ENCODE results near the gene ZNF446.
A peak's percentile ranks its signal among the peaks of the same experiment; 100 is the strongest.
"Not testable (repeated sequence)": the region's sequence is repeated elsewhere in the genome, so short reads cannot be mapped to it uniquely, and the experiment has no call there.

The ZNF446 gene

GRCh38 chr19:58475714-58476497, at the start of gene ZNF446:
Gene ZNF446 (plus strand): TSS chr19:58476352. CDS start chr19:58477219, 867 bp downstream.
- DNase-seq = peak; percentile 91 to 96 (median 95)

DNA sequence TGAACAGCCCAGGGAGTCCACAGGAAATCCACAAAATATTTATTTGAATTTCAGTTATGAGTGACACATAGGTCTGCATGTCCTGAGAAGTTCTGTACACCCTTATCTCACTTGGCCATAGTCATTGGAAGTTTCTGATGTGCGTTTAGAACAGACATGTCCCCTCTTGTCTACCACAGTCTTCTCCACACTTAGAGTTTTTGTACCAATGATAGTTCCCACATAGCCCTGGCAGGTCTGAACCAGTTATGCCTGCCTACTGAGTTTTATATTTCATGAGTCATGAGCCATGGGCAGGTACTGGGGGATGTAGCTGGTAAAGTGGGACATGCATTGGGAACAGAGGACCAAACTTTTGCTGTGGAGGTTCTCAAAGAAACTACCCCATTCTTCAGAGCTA, 47.5 kb upstream of the ZNF446 start:
- DNase-seq = no peak

GRCh38 chr19:58429745-58430144, 46.4 kb upstream of the ZNF446 start:
- DNase-seq = no peak

GRCh38 chr19:58434217-58434616, 41.9 kb upstream of the ZNF446 start:
- no peak for DNase-seq

- peak; percentile 82 to 97 (median 94) for DNase-seq
Observed at GRCh38 chr19:58439576-58440554, 36.3 kb upstream of the ZNF446 start, which contains the start of gene ZNF132. Gene ZNF132 (minus strand): TSS chr19:58440153. CDS start chr19:58439821, 332 bp downstream.

DNA sequence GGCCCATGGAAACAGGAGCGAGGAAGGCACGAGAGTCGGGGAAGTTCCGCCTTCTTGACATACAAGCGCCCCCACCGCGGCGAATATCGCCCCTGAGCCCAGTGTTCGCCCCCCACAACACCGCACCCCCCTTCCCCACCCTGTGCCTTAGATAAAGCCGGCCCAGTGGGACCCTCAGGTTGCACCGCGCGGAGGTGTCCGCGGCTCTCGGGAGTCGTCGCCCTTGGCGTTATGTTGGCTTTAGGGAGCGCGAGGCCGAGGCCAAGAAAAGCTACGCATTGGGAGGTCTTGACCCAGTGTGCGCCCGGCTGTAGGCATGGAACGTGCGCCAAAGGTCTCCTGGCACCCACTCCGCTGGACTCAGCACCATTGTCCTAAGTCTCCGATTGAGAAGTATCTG, 35.6 kb upstream of the ZNF446 start:
- DNase-seq = no peak

GRCh38 chr19:58442986-58443385, 33.2 kb upstream of the ZNF446 start:
- not testable (repeated sequence) for DNase-seq

GRCh38 chr19:58448860-58449259, 27.3 kb upstream of the ZNF446 start:
- DNase-seq = not testable (repeated sequence)

DNA sequence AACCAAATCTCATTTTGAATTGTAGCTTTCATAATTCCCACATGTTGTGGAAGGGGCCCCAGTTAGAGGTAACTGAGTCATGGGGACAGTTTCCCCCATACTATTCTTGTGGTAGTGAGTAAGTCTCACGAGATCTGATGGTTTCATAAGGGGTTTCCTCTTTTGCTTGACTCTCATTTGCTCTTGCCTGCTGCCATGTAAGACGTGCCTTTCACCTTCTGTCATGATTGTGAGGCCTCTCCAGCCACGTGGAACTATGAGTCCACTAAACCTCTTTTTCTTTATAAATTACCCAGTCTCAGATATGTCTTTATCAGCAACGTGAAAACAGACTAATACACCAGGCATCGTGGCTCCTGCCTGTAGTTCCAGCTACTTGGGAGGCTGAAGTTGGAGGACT, 26.2 kb upstream of the ZNF446 start:
- not testable (repeated sequence) for DNase-seq

DNA sequence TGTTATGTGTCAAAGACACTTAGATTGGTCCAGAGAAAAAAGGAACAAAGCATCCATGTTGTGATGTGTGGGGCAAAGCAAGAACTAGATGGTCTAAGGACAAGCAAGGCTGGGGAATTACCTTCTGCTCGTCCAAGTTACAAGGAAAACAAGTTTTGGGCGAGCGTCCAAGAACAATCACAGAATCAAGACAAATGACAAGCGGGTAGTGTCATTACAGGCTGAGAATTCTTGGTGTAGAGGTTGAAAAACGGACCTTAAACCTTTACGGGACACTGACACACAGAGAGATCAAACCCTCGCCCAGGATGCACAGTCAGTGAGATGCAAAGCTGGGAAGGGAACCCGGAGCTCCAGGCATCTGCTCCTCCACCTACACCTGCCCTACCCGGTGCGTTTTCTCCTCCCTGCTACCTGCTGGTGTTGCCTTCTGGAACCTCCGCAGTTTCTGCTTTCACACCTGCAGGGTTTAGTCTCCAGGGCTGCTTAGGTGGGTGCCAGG, 25.2 kb upstream of the ZNF446 start:
- DNase-seq = no peak

GRCh38 chr19:58451358-58452101, 24.6 kb upstream of the ZNF446 start, which contains the start of gene ZNF324B:
Gene ZNF324B (plus strand): TSS chr19:58451622. CDS start chr19:58453702, 2,080 bp downstream.
- peak; percentile 92 to 96 (median 94) for DNase-seq

- DNase-seq = no peak
Observed at GRCh38 chr19:58453743-58454142, 22.4 kb upstream of the ZNF446 start.

GRCh38 chr19:58455306-58455705, 20.8 kb upstream of the ZNF446 start:
- no peak for DNase-seq

- DNase-seq = no peak
Observed at GRCh38 chr19:58456111-58456510, 20.0 kb upstream of the ZNF446 start.

- DNase-seq = no peak
Observed at GRCh38 chr19:58460039-58460438, 16.1 kb upstream of the ZNF446 start.

DNA sequence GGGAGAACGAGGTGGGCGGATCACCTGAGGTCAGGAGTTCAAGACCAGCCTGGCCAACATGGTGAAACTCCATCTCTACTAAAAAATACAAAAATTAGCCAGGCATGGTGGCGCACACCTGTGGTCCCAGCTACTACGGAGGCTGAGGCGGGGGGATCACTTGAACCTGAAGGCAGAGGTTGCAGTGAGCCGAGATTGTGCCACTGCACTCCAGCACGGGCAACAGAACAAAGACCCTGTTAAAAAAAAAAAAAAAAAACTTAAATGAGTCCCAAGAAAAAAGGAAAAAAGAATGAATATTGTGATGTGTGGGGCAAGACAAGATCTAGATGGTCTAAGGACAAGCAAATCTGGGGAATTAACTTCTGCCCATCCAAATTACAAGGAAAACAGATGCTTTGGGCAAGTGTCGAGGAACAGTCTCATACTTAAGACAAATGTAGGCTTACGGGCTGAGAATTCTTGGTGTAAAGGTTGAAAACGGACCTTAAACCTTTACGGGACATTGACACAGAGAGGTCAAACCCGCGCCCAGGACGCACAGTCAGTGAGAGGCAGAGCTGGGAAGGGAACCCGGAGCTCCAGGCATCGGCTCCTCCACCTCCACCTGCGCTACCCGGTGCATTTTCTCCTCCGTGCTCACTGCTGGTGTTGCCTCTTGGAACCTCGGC, 9.9 kb upstream of the ZNF446 start:
- DNase-seq = no peak

DNA sequence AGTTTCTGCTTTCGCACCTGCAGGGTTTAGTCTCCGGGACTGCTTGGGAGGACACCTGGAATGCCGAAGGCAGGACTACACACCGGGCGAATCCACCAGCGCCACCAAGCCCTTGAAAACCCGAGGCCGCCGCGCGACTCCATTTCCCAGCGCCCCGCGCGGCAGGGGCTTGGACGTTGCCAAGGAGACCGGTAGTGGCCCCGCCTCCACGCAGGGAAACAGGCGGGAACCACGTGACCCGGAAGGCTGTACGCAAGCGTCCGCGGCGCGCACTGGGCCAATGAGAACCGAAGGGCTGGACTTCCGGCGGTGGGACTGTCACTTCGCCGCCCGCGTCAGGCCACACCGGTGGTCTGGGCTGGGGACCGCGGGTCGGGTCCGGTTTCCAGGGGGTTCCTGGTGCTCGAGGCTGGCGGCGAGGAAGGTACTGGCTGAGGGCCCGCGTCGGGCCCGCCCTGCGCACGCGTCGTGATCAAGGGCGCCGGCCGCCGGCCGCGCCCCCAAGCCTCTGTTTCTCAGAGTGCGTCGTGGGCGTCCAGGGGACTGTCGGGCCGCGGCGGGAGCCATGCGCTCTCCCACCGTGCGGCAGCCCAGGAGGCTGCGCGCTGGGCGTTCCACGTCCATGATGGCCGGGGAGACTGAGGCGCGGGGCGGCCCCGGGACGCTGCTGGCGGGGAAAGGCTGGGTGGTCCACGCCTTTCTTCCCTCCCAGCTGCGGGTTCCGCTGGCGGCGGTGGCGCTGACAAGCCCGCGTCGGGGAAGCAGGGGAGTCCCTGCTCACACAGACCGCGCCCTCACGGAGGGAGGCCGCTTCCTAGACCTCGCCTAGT, 9.2 kb upstream of the ZNF446 start, which contains the start of gene ZNF324:
ZNF324 (plus strand) TSS at position 321 of the 830 bp plus-strand sequence. CDS start 2,106 bp downstream, outside the sequence.
- peak; percentile 91 to 96 (median 94) for DNase-seq

DNA sequence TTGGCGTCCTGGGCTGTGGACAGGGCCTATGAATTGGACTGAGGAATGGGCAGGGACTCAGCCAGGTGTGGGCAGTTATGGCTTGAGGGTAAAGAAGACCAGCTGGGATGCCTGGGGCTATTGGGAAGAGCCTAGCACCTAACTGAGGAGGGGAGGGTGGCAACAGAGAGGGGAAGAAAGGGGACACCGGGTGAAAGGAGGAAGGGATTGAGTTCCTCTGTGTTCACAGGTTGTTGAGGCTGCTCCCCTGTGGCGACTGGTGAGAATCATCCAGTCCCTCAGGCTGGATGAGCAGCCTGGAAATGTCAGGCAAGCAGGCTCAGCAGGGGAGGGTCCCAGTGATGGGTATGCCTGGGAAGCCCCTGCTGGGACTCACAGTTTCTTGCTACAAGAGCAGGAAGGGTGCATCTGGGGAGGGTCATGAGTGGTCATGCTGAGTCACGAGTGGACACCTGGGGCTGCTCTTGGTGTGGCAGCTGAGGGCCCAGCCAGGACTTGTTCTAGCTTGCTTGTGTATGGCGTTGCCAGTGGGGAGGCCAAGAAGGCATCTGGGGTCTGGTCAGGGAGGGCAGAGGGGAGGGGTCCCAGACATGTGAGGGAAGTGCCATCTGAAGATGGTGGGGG, 7.8 kb upstream of the ZNF446 start:
- no peak for DNase-seq

DNA sequence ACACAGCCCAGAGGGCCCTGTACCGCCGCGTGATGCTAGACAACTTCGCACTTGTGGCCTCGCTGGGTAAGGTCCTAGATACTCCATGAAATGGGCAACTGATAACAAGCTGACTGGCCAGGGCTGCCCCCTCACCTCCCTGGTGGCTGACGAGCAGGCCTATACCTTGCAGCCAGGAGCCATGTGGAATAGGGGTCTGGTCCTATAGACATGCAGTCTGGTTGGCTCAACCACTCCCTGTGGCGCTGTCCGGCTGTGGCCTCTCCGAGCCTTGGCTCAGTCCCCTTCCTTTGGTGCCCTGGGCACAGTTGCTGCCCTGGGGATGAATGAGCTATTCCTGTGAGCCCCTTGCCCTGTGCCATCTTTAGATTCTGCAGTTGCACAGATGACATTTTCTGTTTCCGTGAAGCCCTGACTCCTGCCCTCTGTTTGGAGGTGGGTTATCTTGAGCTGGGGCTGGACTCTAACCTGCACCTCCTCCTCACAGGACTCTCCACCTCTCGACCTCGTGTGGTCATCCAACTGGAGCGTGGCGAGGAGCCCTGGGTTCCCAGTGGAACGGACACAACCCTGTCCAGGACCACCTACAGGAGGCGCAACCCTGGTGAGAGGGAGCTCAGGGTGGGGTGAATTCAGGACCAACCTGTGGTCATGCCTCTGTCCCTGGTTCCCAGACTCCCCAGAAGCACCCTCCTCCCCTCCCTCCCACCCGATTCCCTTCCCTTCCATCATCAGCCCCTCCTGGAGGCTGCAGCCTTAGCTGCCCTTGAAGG, 6.7 kb upstream of the ZNF446 start:
- DNase-seq = no peak
